ENCODE measurements around the gene OR13C3. TPM values are rescaled to one million over a fixed set of nuclear protein-coding genes. Genes with fewer than 3 reads are reported as not detected.

The OR13C3 gene
- total and polyA plus RNA-seq, 9 of the 15 experiments (the other 6 are each of a cell fraction or from before 2014, with no cell fraction given): not detected

DNA sequence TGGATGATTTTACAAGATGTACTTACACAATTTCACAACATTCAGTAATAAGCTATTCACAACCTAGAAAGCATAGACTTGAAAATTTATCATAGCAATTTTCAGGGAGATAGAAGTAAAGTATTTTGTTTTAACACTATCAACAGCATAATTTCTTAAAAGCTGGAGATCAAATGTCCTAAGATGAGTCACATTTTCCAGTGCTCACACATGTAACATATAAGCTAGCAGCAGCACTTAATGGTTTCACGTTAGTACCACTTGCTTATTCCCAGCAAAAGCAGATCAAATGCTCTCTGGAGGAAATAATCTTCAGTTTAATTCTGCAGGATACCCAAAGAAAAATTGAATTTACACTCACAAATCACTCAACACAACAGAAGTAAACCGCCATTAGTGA lies 38.8 kb upstream of the OR13C3 start:
- Histone ChIP-seq H3K4me3 (no peak overlapping the region), H3K9me3 (replicated peaks; ENCODE audit: control insufficient read depth, insufficient read depth, low read depth, low read length) (no peaks in the 10 kb centered on the region), H3K9ac (ENCODE audit: insufficient read depth in 1 of 2, low read depth in 2 of 2, low read length in 2 of 2) (no peak overlapping the region), H3K36me3 (ENCODE audit: control insufficient read depth, insufficient read depth, low read length) (no peaks in the 10 kb centered on the region), H3K27ac (ENCODE audit: extremely low read depth, low read depth, low read length) (no peak overlapping the region), H3K79me2 (ENCODE audit: control insufficient read depth, insufficient read depth, low read length) (no peaks in the 10 kb centered on the region), H3K4me1 (replicated peaks in 1 of 2; ENCODE audit: control insufficient read depth in 2 of 2, insufficient read depth in 2 of 2, low read length in 2 of 2) (no peaks in the 10 kb centered on the region), H3K4me2 (ENCODE audit: insufficient read depth, low read length) (no peak overlapping the region), H2AFZ (ENCODE audit: low read depth, low read length) (no peak overlapping the region), H3K27me3 (ENCODE audit: control insufficient read depth in 2 of 2, insufficient read depth in 2 of 2, low read length in 2 of 2) (no peaks in the 10 kb centered on the region), H4K20me1 (replicated peaks; ENCODE audit: control insufficient read depth, insufficient read depth, low read length) (no peaks in the 10 kb centered on the region), H3K9me1 (ENCODE audit: control insufficient read depth, insufficient read depth, low read length) (no peaks in the 10 kb centered on the region)
- POLR2A ChIA-PET: no interaction called here
- no TSS peak for BruUV-seq (replicated peaks)
- CTCF ChIA-PET (ENCODE audit: low intra/inter-chr PET ratio): no interaction called here
- ATAC-seq (no peak), DNase-seq (ENCODE audit: extremely low read depth in 1 of 4, low spot score in 3 of 4) (no peak), FAIRE-seq (no peak)
- in situ Hi-C loops (cut with MboI) (no loop called here), intact Hi-C loops (cut with micrococcal nuclease) (no loop called here)
- TF ChIP-seq ZNF217 (CRISPR knock-in tag; IDR thresholded peaks at IDR 0.05): no peak
- TF ChIP-seq ZNF699 (CRISPR knock-in tag; IDR thresholded peaks at IDR 0.05; ENCODE audit: insufficient replicate concordance): no peak
- no peak for TF ChIP-seq ZNF133 (CRISPR knock-in tag; IDR thresholded peaks at IDR 0.05)
- TF ChIP-seq ZFX (CRISPR knock-in tag; IDR thresholded peaks at IDR 0.05): no peak
- no peak for TF ChIP-seq RNF219 (CRISPR knock-in tag; IDR thresholded peaks at IDR 0.05)
- no peak for TF ChIP-seq HMGN3 (IDR thresholded peaks at IDR 0.05; ENCODE audit: borderline replicate concordance, extremely low read depth, insufficient read length, low read depth, low read length)
- TF ChIP-seq BRCA1 (IDR thresholded peaks at IDR 0.05): no peak
- no peak for TF ChIP-seq BRCA1 (CRISPR knock-in tag; IDR thresholded peaks at IDR 0.05)
- TF ChIP-seq, protein P1, sequence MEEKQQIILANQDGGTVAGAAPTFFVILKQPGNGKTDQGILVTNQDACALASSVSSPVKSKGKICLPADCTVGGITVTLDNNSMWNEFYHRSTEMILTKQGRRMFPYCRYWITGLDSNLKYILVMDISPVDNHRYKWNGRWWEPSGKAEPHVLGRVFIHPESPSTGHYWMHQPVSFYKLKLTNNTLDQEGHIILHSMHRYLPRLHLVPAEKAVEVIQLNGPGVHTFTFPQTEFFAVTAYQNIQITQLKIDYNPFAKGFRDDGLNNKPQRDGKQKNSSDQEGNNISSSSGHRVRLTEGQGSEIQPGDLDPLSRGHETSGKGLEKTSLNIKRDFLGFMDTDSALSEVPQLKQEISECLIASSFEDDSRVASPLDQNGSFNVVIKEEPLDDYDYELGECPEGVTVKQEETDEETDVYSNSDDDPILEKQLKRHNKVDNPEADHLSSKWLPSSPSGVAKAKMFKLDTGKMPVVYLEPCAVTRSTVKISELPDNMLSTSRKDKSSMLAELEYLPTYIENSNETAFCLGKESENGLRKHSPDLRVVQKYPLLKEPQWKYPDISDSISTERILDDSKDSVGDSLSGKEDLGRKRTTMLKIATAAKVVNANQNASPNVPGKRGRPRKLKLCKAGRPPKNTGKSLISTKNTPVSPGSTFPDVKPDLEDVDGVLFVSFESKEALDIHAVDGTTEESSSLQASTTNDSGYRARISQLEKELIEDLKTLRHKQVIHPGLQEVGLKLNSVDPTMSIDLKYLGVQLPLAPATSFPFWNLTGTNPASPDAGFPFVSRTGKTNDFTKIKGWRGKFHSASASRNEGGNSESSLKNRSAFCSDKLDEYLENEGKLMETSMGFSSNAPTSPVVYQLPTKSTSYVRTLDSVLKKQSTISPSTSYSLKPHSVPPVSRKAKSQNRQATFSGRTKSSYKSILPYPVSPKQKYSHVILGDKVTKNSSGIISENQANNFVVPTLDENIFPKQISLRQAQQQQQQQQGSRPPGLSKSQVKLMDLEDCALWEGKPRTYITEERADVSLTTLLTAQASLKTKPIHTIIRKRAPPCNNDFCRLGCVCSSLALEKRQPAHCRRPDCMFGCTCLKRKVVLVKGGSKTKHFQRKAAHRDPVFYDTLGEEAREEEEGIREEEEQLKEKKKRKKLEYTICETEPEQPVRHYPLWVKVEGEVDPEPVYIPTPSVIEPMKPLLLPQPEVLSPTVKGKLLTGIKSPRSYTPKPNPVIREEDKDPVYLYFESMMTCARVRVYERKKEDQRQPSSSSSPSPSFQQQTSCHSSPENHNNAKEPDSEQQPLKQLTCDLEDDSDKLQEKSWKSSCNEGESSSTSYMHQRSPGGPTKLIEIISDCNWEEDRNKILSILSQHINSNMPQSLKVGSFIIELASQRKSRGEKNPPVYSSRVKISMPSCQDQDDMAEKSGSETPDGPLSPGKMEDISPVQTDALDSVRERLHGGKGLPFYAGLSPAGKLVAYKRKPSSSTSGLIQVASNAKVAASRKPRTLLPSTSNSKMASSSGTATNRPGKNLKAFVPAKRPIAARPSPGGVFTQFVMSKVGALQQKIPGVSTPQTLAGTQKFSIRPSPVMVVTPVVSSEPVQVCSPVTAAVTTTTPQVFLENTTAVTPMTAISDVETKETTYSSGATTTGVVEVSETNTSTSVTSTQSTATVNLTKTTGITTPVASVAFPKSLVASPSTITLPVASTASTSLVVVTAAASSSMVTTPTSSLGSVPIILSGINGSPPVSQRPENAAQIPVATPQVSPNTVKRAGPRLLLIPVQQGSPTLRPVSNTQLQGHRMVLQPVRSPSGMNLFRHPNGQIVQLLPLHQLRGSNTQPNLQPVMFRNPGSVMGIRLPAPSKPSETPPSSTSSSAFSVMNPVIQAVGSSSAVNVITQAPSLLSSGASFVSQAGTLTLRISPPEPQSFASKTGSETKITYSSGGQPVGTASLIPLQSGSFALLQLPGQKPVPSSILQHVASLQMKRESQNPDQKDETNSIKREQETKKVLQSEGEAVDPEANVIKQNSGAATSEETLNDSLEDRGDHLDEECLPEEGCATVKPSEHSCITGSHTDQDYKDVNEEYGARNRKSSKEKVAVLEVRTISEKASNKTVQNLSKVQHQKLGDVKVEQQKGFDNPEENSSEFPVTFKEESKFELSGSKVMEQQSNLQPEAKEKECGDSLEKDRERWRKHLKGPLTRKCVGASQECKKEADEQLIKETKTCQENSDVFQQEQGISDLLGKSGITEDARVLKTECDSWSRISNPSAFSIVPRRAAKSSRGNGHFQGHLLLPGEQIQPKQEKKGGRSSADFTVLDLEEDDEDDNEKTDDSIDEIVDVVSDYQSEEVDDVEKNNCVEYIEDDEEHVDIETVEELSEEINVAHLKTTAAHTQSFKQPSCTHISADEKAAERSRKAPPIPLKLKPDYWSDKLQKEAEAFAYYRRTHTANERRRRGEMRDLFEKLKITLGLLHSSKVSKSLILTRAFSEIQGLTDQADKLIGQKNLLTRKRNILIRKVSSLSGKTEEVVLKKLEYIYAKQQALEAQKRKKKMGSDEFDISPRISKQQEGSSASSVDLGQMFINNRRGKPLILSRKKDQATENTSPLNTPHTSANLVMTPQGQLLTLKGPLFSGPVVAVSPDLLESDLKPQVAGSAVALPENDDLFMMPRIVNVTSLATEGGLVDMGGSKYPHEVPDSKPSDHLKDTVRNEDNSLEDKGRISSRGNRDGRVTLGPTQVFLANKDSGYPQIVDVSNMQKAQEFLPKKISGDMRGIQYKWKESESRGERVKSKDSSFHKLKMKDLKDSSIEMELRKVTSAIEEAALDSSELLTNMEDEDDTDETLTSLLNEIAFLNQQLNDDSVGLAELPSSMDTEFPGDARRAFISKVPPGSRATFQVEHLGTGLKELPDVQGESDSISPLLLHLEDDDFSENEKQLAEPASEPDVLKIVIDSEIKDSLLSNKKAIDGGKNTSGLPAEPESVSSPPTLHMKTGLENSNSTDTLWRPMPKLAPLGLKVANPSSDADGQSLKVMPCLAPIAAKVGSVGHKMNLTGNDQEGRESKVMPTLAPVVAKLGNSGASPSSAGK (IDR thresholded peaks at IDR 0.05): no peak
- no peak for TF ChIP-seq PCBP1 (IDR thresholded peaks at IDR 0.05; ENCODE audit: low read depth, low read length, poor library complexity, severe bottlenecking)
- no peak for TF ChIP-seq GABPB2 (CRISPR knock-in tag; conservative IDR thresholded peaks at IDR 0.05)
- WGBS (ENCODE audit: insufficient coverage, low coverage, missing lambda C conversion rate): 0% methylated on average over 2 of the region's 2 CpGs
